Mesodermal cell (in vitro differentiated cells): ENCODE measurements around the gene EBP. TPM values are rescaled to one million over a fixed set of nuclear protein-coding genes. Genes with fewer than 3 reads are reported as not detected.

Source experiments
- H3K27ac ChIP-seq: 2 replicates; pipeline ENCODE4 v1.7.0; 2013; ENCODE audit warnings: mild to moderate bottlenecking, low read depth, low read length, moderate library complexity; ENCODE audit not compliant: severe bottlenecking
- H3K36me3 ChIP-seq: 2 replicates; pipeline ENCODE4 v1.7.1; 2013; ENCODE audit warnings: mild to moderate bottlenecking, low read length, moderate library complexity; ENCODE audit not compliant: control insufficient read depth, insufficient read depth
- H3K4me1 ChIP-seq: one replicate; pipeline ENCODE4 v1.7.1; 2013; ENCODE audit warnings: mild to moderate bottlenecking, low read length; ENCODE audit not compliant: insufficient read depth, control insufficient read depth, poor library complexity, severe bottlenecking
- H3K4me3 ChIP-seq: 2 replicates; pipeline ENCODE4 v1.7.0; 2013; ENCODE audit warnings: low read length, control low read depth, mild to moderate bottlenecking; ENCODE audit not compliant: insufficient read depth, poor library complexity, severe bottlenecking; ENCODE audit errors: extremely low read depth
- H3K9me3 ChIP-seq: 2 replicates; pipeline ENCODE4 v1.7.1; 2013; ENCODE audit warnings: mild to moderate bottlenecking, low read length, moderate library complexity; ENCODE audit not compliant: control insufficient read depth
- WGBS, 2 experiments: methylation state at CpG; one replicate each; pipeline ENCODE4 v1.1.5; 2013; ENCODE audit warnings: missing lambda C conversion rate in 2 of 2; ENCODE audit not compliant: insufficient coverage in 2 of 2; 5-methylcytosine and 5-hydroxymethylcytosine counted together
- polyA plus RNA-seq, 2 experiments: library from polyadenylated mRNA; stranded (reverse); fragments of 50-300 nt; gene quantifications; one replicate each; pipeline ENCODE4 v1.2.3, GENCODE V29; 2013

EBP gene
- 157 TPM for polyA plus RNA-seq (2013, experiment 1 of 2)
- 126 TPM for polyA plus RNA-seq (2013, experiment 2 of 2)

DNA sequence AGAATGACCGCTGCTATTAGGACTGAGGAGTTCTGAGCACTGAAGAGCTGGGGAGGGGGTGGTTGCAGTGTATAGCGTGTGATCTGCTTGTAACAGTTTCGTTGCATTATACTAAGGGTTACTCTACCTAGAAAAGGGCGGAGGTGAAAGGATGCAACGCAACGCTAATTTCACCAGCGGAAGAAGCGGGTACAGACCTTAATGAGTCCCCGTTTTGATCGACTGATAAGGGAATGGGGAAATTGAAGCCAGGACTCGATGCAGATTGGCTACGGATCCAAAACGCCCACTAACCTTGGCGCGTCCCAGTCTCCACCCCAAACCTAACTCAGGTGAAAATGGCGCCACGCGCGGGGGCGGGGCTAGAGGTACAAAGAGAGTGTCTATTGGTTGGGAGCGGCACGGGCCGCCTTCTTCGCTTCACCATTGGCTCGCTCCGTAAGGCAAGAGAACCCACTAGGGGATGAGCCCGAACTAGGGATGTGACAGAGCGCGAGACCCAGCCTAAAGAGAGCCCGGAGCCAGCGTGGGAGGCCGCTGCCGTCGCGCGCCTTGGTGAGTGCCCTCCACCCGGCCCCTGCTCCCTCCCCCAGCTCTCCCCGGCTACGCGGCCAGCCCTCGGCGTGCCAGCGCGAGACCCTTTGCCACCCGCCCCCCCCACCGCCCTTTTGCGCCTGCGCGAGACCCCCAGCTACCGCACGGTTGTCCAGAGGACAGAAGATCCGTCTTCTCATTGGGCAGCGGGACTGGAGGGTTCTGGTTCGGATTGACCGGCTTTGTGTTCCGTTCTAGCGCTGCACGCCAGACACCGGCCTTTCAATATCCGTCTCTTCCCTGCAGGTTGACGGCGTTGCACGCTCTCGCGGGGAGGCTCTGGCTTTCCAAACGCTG, at the start of gene EBP:
EBP (plus strand) TSS at position 456 of the 891 bp plus-strand sequence. CDS start 1,964 bp downstream, outside the sequence.
- Histone ChIP-seq H3K4me3 (peak within 1 kb of the TSS; percentile 50), H3K36me3 (peaks cover 26% of the 10 kb centered on the region), H3K9me3 (no peaks in the 10 kb centered on the region), H3K27ac (peak within 1 kb of the TSS; percentile 41), H3K4me1 (no peaks in the 10 kb centered on the region)
- 2 to 9% methylated on average over 12 to 13 of the region's 66 CpGs for WGBS, 2 experiments

DNA sequence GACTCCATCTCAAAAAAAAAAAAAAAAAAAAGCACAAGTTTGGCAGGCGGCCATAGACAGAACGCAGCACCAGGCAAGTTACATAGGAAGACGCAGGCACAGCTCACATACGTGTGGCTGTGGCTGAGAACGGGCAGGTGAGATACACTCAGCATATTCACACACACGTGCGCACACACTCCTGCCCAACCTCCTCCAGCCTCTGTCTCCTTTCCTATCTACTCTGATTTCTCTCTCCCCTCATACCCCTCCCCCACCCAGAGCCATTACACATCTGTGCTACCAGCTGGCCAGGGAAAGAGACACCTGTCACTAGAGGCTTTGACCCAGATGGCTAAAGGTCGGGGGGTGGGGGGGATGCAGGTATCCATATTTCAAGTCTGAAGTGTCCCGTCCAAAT, 49.4 kb upstream of the EBP start:
- Histone ChIP-seq H3K9me3 (no peaks in the 10 kb centered on the region), H3K4me1 (peaks cover 9% of the 10 kb centered on the region), H3K36me3 (no peaks in the 10 kb centered on the region), H3K27ac (no peak overlapping the region), H3K4me3 (no peak overlapping the region)
- no CpG with 5 or more reads among the region's 9 CpGs for WGBS, 2 experiments

DNA sequence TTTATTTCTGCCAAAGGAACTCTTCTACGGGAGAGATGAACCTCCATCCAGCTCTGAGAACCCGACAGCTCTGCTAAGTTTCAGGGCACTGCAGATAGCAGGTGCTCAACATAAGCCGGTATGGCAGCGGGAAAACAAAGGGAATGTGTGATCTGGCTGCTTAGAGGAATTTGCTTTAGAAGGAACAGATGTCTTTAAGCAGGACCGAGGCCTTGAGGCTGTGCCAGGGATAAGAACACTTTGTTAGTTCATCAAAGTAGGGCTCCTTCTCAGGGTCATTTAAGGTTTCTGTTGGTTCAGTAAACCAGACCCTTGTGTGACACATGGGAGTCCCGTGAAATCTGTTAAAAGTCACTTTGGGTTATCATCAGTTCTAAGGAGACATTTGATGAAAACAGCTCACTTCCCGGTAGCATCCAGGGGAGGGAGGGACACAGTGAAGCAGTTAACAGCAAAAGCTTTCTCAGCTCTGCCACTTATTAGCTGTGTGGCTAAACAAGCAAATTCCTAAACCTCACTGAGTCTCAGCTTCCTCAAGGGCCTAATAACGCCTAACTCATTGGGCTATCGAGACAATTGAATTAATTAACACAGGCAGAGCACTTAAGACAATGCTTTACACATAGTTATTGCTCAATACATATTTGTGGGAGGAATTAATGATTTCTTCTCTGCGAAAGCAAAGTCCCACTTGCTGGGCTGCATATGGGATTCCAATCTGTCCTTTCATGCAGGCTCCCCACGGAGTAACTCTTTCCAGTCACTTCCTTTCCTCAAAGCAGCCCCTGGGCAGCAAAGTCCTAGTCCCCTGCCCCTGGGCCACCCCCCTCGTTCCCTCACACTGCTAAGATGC, 48.5 kb upstream of the EBP start:
- peaks cover 3% of the 10 kb centered on the region for H3K36me3 ChIP-seq
- peak overlapping the region; percentile 62 for H3K27ac ChIP-seq
- H3K4me1 ChIP-seq: peaks cover 9% of the 10 kb centered on the region
- H3K9me3 ChIP-seq: no peaks in the 10 kb centered on the region
- whole genome bisulfite sequencing, 2 experiments: 22% methylated on average over 6 of the region's 12 CpGs; no CpG with 5 or more reads in 1 of the 2 experiments
- H3K4me3 ChIP-seq: no peak overlapping the region

DNA sequence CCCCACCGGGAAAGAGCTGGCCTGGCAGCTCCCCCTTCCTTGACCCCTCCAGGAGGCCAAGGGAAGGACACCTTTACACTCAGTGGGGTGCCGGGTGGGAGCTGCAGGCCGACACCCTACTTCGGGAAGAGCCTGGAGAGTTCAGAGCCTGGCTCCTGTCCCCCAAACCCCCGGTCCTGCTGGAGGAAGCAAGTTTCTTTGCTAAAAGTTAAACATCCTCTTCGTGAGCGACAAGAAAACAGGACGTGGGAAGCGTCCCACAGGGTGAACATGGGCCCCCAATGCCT, 48.0 kb upstream of the EBP start:
- H3K36me3 ChIP-seq: peaks cover 9% of the 10 kb centered on the region
- no peak overlapping the region for H3K4me3 ChIP-seq
- WGBS, 2 experiments: 31 to 52% methylated on average over 3 to 4 of the region's 9 CpGs
- no peaks in the 10 kb centered on the region for H3K9me3 ChIP-seq
- H3K4me1 ChIP-seq: peaks cover 6% of the 10 kb centered on the region
- peak overlapping the region; percentile 62 for H3K27ac ChIP-seq

DNA sequence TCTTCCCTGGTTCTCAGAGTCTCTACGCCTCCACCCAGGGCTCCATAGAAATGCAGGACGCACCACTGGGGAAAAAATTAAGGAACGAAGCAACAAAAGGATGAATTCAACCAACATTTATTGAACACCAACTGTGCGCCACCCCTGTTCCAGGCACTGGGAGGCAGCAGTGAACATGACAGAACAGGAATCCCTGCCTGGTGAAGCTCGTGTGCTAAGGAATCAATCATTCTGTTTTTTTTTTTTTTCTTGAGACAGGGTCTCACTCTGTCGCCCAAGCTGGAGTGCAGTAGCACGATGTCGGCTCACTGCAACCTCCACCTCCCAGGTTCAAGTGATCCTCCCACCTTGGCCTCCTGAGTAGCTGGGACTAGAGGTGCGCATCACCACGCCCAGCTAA, 47.5 kb upstream of the EBP start:
- H3K9me3 ChIP-seq: no peaks in the 10 kb centered on the region
- no peak overlapping the region for H3K27ac ChIP-seq
- whole genome bisulfite sequencing, 2 experiments: 100% methylated on average over 3 of the region's 10 CpGs; no CpG with 5 or more reads in 1 of the 2 experiments

DNA sequence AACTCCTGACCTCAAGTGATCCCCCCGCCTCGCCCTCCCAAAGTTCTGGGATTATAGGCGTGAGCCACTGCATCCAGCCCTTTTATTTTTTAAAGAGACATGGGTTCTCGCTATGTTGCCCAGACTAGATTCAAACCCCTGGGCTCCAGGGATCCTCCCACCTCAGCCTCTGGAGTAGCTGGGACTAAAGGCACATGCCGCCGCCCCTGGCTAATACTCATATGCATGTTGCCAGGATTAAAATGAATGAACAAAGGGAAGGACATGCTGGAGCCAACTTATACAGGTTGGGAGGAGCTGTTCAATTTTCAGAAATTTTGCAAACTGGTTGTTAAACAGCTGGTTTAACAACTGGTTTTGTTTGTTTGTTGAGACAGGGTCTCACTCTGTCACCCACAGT, 47.0 kb upstream of the EBP start:
- Histone ChIP-seq H3K9me3 (no peaks in the 10 kb centered on the region), H3K4me3 (peak overlapping the region; percentile 66)
- WGBS, 2 experiments: no CpG with 5 or more reads among the region's 6 CpGs

More for the DNA sequence above, 47.5 kb upstream of the EBP start:
- Histone ChIP-seq H3K36me3 (peaks cover 12% of the 10 kb centered on the region), H3K4me3 (no peak overlapping the region), H3K4me1 (peaks cover 4% of the 10 kb centered on the region)

DNA sequence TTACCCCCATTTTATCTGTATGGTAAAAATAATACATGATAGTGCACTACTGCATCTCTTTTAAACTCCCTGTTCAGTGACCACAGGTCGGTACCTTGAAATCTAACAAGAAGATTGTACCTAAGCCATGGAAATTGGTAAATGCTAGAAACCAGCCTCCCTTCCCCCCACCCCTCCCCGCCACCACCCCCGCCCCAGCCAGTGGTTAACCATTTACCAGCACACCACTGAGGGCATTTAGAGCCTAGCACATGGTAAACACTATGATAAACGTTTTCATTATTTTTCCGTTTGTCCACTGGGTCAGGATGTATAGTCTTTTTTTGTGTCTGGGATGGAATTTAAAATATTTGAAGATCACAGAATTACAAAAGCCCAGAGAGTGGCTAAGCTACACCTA, 46.3 kb upstream of the EBP start:
- Histone ChIP-seq H3K36me3 (peaks cover 18% of the 10 kb centered on the region), H3K9me3 (no peaks in the 10 kb centered on the region), H3K27ac (peak overlapping the region; percentile 73), H3K4me3 (peak overlapping the region; percentile 66), H3K4me1 (peaks cover 4% of the 10 kb centered on the region)
- no CpG with 5 or more reads among the region's 5 CpGs for whole genome bisulfite sequencing, 2 experiments

More for the DNA sequence above, 47.0 kb upstream of the EBP start:
- H3K36me3 ChIP-seq: peaks cover 14% of the 10 kb centered on the region
- H3K4me1 ChIP-seq: peaks cover 4% of the 10 kb centered on the region
- H3K27ac ChIP-seq: no peak overlapping the region

DNA sequence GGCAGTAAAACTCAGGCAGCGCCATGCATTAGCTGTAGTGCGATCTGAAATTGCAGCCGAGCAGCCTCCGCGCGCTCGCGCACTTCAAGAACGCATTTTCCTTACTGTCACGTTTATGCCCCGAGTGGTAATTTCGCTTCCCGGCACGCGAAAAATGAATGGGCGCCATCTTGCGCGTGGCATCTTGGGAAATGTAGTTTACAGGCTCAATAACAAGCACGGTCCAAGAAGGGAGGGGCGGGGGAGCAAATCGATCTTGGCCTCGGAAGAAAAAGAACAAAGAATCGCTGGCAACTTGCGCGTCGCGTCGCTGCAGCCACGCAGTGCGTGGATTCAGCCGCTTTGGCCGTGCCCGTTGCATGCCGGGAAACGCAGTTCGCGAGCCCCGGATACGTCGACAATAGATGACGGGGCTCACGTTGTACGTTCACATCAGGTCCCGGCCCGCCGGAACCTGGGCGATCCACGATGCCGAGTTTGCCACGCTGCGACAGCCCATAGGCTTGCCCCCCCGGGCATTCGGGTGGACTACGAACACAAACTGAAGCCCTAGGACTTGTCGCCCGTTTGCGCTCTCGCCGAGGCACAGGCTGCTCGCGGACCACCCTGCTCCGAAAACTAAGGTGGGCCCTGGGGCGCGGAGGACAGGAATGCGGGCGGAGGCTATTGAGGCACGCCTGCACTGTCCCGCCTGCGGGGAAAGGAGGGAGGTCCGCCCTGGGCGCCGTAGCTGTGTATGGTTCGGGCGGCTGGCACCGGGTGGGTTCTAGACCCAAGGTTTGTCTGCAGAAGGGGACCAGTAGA, 45.6 kb upstream of the EBP start, which contains the start of gene FTSJ1:
FTSJ1 (plus strand) TSS at position 426 of the 804 bp plus-strand sequence. CDS start 1,849 bp downstream, outside the sequence.
- H3K4me3 ChIP-seq: peak within 1 kb of the TSS; percentile 66
- WGBS, 2 experiments: 0 to 1% methylated on average over 32 to 35 of the region's 75 CpGs
- H3K4me1 ChIP-seq: peaks cover 4% of the 10 kb centered on the region
- peak within 1 kb of the TSS; percentile 73 for H3K27ac ChIP-seq
- peaks cover 22% of the 10 kb centered on the region for H3K36me3 ChIP-seq
- no peaks in the 10 kb centered on the region for H3K9me3 ChIP-seq

DNA sequence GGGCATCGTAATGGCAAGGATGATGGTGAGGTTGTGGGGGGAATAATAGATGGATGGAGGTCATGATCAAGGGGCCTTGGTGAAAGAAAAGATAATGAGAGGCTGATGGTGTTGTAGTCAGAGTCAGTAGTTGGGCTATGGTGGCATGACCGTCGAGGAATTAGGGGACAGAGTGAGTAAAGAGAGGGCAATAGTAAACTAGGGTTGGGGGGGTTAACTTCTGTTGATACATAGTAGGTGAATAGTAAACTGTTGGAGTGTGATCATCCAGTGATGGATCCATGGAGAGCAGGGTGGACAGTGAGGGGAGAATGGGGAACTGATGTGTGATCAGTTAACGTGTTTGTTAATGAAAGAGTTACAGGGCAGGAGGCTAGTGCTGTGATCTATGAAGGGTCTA, 44.7 kb upstream of the EBP start:
- Histone ChIP-seq H3K4me3 (peak overlapping the region; percentile 66), H3K9me3 (no peaks in the 10 kb centered on the region), H3K36me3 (peaks cover 32% of the 10 kb centered on the region), H3K27ac (no peak overlapping the region), H3K4me1 (peaks cover 4% of the 10 kb centered on the region)
- WGBS, 2 experiments: 74 to 75% methylated on average over 2 to 3 of the region's 4 CpGs
